HG02678 (cell line): ENCODE results near the gene FRMD4A.
"Not testable (repeated sequence)": the region's sequence is repeated elsewhere in the genome, so short reads cannot be mapped to it uniquely, and the experiment has no call there.

ENCODE experiments used
- ATAC-seq: cut with Tn5 transposase; IDR thresholded peaks from one replicate; pipeline ENCODE4 v1.9.1; 2021; ENCODE audit warnings: mild to moderate bottlenecking, moderate library complexity; ENCODE audit not compliant: unreplicated experiment

The FRMD4A gene

GRCh38 chr10:13803566-13804554, 526.9 kb downstream of the FRMD4A start:
- no peak for ATAC-seq

DNA sequence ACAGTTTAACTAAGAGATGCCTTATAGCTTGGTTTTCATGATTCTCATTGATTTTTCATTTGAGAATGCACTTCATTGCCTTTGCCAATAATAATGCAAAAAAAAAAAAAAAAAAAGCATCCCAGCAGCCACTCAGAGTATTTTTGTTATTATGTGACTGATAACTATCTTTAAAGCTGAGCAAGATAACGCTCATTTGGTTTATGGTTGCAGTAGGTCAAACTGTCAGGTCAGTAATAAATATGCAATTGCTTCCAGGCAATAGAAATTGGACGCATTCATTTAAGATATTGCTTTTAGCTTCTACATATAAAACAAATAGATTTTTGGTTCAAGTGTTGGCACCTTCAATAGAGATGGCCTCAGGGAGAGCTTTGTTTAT, 528.8 kb downstream of the FRMD4A start:
- ATAC-seq, result no peak

- no peak for ATAC-seq
These were observed 529.4 kb downstream of the FRMD4A start for GRCh38 chr10:13801156-13801906.

DNA sequence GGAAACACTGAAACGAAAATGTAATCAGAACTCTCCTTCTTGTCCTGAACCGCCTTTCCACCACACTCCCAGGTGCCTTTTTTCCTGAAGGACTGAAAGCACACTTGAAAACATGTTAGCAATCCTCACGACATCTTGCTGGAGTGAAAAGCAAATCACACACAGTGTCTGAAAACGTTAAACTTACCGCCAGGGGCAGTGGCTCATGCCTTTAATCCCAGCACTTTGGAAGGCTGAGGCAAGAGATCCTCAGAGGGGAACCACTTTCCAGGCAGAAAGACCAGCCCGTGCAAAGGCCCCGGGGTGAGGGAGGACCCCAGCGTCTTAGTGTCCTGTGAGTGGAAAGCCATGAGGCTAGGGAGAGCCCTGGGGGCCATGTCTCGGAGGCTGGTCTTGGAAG, 533.6 kb downstream of the FRMD4A start:
- no peak for ATAC-seq

- peak; percentile 66 for ATAC-seq
These were observed 534.8 kb downstream of the FRMD4A start for GRCh38 chr10:13795653-13796555.

- ATAC-seq, result no peak
These were observed 535.6 kb downstream of the FRMD4A start for GRCh38 chr10:13794992-13795612.

DNA sequence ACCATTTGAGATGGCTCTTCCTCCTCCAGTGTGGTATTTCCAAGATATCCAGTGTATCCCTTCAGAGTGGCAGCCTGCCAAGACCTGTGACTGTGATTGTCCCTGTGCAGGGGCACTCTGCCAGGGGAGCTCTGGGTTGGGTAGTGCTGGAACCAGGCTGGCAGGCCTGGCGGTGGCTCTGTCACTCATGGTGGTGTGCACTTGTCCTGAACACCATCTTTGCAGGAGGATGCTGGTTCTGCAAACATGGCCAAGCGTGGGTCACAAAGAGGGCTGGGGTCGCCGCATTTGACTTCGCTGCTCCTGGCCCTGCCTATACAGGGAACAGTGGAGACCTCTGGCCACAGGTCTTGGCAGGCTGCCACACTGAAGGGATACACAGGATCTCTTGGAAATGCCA, 538.7 kb downstream of the FRMD4A start:
- no peak for ATAC-seq

GRCh38 chr10:13791483-13791882, 539.2 kb downstream of the FRMD4A start:
- ATAC-seq, result no peak

DNA sequence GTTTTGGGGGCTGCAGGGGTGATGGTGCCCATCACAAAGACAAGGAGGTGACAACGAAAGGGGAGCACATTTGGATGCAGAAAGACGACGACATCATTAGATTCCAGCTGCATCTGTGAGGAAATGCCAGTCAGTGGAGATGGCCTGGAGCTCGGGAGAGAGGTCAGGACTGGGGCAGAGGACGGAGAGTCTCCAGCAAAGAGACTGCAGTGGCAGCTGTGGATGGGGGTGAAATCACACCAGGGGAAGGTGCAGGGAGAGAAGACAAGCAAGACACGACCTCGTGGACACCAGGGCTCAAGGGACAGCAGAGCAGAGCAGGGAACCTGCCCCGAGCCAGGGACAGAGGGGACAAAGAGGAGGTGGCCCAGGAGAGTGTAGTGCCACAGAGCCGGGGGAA, 540.5 kb downstream of the FRMD4A start:
- ATAC-seq, result no peak

DNA sequence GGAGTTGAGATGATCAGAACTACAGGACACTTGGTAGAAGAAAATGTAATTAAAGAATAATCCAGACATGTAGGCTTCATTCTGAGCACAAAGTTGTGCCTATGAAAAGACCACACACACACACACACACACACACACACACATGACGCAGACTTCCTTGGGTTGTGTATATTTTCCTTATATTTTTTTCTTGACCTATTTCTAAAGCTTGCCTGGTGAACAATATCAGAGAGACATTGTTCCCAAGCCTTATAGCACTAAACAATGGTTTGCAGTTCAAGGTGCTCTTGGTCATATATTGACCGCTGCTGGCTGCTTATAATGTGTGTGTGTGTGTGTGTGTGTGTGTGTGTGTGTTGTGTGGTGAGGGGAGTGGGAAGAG, 541.3 kb downstream of the FRMD4A start:
- no peak for ATAC-seq

GRCh38 chr10:13788711-13789447, 541.8 kb downstream of the FRMD4A start:
- no peak for ATAC-seq

DNA sequence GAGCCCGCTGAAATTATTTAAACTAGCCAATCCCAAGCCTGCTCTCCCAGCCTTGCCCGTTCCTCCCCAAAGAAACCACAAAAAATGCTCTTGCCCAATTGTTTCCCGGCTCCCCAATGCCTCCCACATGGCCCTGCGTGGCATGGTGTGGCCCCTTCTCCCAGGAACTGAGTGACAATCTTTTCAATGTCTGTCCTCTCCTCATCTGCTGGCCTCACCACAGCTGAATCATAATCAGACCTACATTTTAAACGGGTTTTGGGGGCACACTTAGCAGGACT, 542.5 kb downstream of the FRMD4A start:
- no peak for ATAC-seq

DNA sequence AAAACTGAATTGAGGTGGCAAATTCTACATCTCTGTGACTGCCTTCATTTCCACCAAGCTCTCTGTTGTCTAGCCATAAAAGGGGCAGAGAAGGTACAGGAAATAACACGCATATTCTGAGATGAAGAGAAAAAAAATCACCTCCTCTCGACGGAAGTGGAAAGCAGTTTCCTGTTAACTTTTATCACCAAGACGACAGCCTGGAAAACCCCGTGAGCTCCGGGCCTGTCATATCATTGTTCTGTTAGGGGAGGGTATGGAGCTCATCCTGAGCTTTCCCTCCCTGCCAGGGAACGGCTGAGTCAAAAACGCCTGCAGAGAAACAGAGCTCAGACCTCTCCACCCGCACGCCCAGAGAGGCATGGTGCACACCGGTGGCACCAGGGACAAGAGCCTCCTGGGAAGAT, 543.7 kb downstream of the FRMD4A start:
- peak; percentile 76 for ATAC-seq

DNA sequence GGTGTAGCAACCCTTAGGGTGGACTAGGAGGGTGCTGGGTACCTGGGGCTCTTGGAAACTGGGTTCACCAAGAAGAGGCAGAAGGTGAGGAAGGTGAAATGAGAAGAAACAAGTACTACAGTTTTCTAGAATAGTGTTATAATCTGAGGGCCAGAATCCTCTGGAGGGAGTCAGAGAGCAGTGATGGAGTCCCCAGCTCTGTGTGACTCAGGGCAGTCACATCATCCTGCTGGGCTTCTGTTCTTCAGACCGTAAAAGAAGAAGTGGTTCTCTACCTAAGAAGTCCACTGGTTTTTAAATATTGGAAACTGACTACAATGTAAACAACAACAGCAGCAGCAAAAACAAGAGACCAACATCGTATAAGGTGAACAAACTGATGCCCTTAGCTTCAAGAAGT, 546.7 kb downstream of the FRMD4A start:
- peak; percentile 56 for ATAC-seq

- no peak for ATAC-seq
These were observed 551.0 kb downstream of the FRMD4A start for GRCh38 chr10:13779748-13780147.

DNA sequence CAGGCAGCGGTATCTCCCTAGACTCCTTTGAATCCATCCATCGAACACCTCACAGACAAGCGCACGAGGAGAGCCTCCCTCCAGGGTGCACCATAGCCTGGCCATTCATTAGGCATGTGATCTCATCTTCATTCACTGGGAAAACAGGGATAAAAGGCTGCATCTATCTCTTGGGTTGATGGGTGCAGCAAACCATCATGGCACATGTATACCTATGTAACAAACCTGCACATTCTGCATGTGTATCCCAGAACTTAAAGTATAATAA, 552.1 kb downstream of the FRMD4A start:
- ATAC-seq, result not testable (repeated sequence)

- ATAC-seq, result no peak
These were observed 553.8 kb downstream of the FRMD4A start for GRCh38 chr10:13776861-13777311.

DNA sequence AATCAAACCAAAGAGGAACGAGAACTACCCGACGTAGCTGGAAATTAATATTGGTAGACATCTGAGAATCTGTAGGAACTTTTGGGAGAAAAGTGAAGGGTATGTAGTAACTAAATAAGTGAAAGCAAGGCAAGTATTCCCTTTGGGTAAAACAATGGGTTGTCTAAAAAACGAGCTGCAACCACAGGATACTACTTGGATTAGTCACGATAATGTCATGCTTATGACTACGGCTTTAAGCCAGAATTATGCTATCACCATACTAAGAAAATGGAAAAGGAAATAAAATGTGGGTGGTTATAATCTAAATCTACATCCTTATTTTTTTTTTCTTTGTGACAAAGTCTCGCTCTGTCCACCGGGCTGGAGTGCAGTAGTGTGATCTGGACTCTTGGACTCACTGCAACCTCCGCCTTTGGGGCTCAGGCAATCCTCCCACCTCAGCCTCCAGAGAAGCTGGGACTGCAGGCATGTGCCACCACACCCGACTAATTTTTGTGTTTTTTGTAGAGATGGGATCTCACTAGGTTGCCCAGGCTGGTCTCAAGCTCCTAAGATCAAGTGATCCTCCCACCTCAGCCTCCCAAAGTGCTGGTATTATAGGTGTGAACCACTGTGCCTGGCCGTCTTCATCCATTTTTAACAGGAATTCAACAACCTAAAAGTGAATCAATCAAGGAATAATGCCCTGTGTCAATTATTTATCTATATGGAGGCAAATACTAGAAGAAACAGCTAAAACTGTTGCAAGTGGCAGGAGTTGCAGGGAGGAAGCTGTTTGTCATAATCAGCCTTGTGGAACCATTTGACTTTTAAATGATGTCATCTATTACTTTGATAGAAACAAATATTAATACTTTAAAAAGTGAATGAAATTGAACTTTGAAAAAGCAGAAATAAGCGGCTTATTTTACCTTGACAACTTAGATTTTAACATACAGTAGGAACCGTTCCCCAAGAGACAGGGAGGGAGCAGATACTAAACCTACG, 554.6 kb downstream of the FRMD4A start:
- ATAC-seq, result no peak

DNA sequence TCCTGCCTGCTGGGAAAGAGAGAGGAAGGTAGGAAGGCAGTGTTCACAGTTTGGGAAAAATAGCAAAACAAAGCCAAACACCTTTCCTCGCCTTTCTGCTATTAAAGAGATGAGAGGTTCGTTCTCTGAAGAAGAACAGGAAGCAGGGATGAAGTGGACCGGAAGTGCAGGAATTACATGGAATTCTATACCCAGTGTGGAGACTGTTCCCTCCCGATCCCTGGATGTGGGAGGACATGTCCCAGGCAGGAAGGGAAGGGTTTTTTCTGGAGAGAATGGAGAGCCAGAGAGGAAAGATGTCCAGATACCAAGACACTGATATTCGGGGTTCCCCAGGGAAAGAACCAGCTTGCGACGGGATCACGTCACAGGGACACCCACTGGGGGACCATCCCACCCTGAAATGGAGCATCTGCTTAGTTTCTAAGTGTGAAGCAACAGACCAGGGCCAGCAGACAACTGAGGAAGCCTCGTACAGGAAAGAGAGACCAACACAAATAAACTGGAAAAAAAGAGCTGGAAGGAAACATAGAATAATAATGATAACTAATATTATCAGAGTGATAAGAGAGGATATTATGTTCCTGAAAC, 556.3 kb downstream of the FRMD4A start:
- ATAC-seq, result no peak
